ENCODE results near the gene ZSCAN9. TPM values are rescaled to one million over a fixed set of nuclear protein-coding genes. Genes with fewer than 3 reads are reported as not detected.

Gene ZSCAN9
- total and polyA plus RNA-seq, 4 donors: 4.4 to 18.5 (median 14.7) TPM

- no peaks in the 10 kb centered on the region for H3K27me3 ChIP-seq (ENCODE audit: control insufficient read depth in 1 of 2, insufficient read depth in 2 of 2, low read length in 1 of 2)
- H3K4me1 ChIP-seq (ENCODE audit: control insufficient read depth in 1 of 2, insufficient read depth in 2 of 2, low read length in 2 of 2): peaks cover 0 to 3% of the 10 kb centered on the region in 2 donors
- no peak overlapping the region for H3K4me3 ChIP-seq (ENCODE audit: low read length in 2 of 2)
- intact Hi-C loops (cut with DNase I): loop anchor here in 1 of 2 donors (5.0 kb wide), 2 partner anchors 42 to 68 kb away; partner anchors contain the start of genes ZSCAN31 and ZSCAN9
- H3K9me3 ChIP-seq (ENCODE audit: control insufficient read depth, low read length): no peaks in the 10 kb centered on the region
- no peak overlapping the region for H3K27ac ChIP-seq (ENCODE audit: low read depth in 1 of 2, low read length in 2 of 2)
- peaks cover 4 to 9% of the 10 kb centered on the region in 2 donors for H3K36me3 ChIP-seq (ENCODE audit: control insufficient read depth in 1 of 2, insufficient read depth in 2 of 2, low read length in 1 of 2)
- ATAC-seq (ENCODE audit: low FRiP score) (no peak), DNase-seq (no peak)
These were observed 44.4 kb downstream of the ZSCAN9 start for GRCh38 chr6:28269492-28269891.

GRCh38 chr6:28274888-28275287, 49.8 kb downstream of the ZSCAN9 start:
- ATAC-seq (ENCODE audit: low FRiP score) (no peak), DNase-seq (no peak)
- intact Hi-C loops (cut with DNase I): no loop called here
- no peaks in the 10 kb centered on the region for H3K4me1 ChIP-seq (ENCODE audit: control insufficient read depth in 1 of 2, insufficient read depth in 2 of 2, low read length in 2 of 2)
- no peaks in the 10 kb centered on the region for H3K27me3 ChIP-seq (ENCODE audit: control insufficient read depth in 1 of 2, insufficient read depth in 2 of 2, low read length in 1 of 2)
- H3K27ac ChIP-seq (ENCODE audit: low read depth in 1 of 2, low read length in 2 of 2): no peak overlapping the region
- H3K4me3 ChIP-seq (ENCODE audit: low read length in 2 of 2): no peak overlapping the region
- H3K9me3 ChIP-seq (ENCODE audit: control insufficient read depth, low read length): peaks cover 3% of the 10 kb centered on the region
- peaks cover 17% of the 10 kb centered on the region in 2 donors for H3K36me3 ChIP-seq (ENCODE audit: control insufficient read depth in 1 of 2, insufficient read depth in 2 of 2, low read length in 1 of 2)

GRCh38 chr6:28277746-28278145, 52.7 kb downstream of the ZSCAN9 start:
- 71 to 73% methylated on average over 3 of the region's 3 CpGs for WGBS, 2 donors
- no peak overlapping the region for H3K4me3 ChIP-seq (ENCODE audit: low read length in 2 of 2)
- DNase-seq (no peak), ATAC-seq (ENCODE audit: low FRiP score) (no peak)
- intact Hi-C loops (cut with DNase I): no loop called here
- peaks cover 9 to 17% of the 10 kb centered on the region in 2 donors for H3K36me3 ChIP-seq (ENCODE audit: control insufficient read depth in 1 of 2, insufficient read depth in 2 of 2, low read length in 1 of 2)
- H3K27me3 ChIP-seq (ENCODE audit: control insufficient read depth in 1 of 2, insufficient read depth in 2 of 2, low read length in 1 of 2): no peaks in the 10 kb centered on the region
- peaks cover 0 to 2% of the 10 kb centered on the region in 2 donors for H3K4me1 ChIP-seq (ENCODE audit: control insufficient read depth in 1 of 2, insufficient read depth in 2 of 2, low read length in 2 of 2)
- no peak overlapping the region for H3K27ac ChIP-seq (ENCODE audit: low read depth in 1 of 2, low read length in 2 of 2)
- H3K9me3 ChIP-seq (ENCODE audit: control insufficient read depth, low read length): peaks cover 3% of the 10 kb centered on the region

DNA sequence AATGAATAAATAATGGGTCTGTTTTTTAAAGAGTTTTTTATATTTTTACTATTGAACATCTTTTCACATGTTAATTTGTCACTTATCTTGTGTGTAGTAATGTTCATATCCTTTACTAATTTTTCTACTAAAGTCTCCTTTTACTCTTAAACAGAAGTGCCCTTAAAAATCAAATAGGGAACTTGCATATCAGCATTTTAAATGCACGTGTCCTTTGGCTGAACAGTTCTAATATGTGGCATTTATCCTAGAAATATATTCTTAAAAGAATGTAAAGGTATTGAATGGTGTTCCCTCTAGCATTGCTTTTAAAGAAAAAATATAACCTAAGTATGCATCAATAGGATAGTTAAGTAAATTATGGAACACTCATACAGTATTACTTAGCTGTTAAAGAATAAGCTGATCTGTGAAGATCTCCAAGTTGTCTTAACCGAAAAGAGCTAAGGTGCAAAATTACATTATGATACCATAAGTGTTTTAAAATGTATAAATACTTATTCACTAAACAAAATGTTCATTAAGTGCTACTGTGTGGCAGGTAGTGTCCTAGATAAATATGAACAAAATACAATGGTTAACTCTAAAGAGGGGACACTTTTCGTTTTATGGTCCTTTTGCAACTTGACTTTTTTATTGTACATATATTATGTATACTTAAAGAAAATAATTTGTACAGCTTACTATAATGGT, 55.7 kb downstream of the ZSCAN9 start:
- no peak for ATAC-seq (ENCODE audit: low FRiP score)

GRCh38 chr6:28281288-28282064, 56.4 kb downstream of the ZSCAN9 start, which contains the start of gene PGBD1:
PGBD1 (plus strand) TSS chr6:28281572; CDS start chr6:28283814, 2,242 bp downstream.
- ATAC-seq (ENCODE audit: low FRiP score): peak; percentile 90
- Histone ChIP-seq H3K36me3 (ENCODE audit: control insufficient read depth in 1 of 2, insufficient read depth in 2 of 2, low read length in 1 of 2) (peaks cover 8% of the 10 kb centered on the region in 2 donors), H3K27me3 (ENCODE audit: control insufficient read depth in 1 of 2, insufficient read depth in 2 of 2, low read length in 1 of 2) (no peaks in the 10 kb centered on the region), H3K9me3 (ENCODE audit: control insufficient read depth, low read length) (no peaks in the 10 kb centered on the region), H3K4me1 (ENCODE audit: control insufficient read depth in 1 of 2, insufficient read depth in 2 of 2, low read length in 2 of 2) (peaks cover 0 to 2% of the 10 kb centered on the region in 2 donors), H3K4me3 (ENCODE audit: low read length in 2 of 2) (peak within 1 kb of the TSS; percentile 53 to 85), H3K27ac (ENCODE audit: low read depth in 1 of 2, low read length in 2 of 2) (no peak within 1 kb of the TSS)
- intact Hi-C loops (cut with DNase I): loop anchor here (5.0 to 10.0 kb wide), 3 partner anchors 46 to 76 kb away; partner anchors contain the start of gene ZKSCAN3 (in 1 of the 2)
- DNase-seq: peak; percentile 86 to 93
- 0 to 1% methylated on average over 50 of the region's 50 CpGs for WGBS, 2 donors

More for the DNA sequence above, 55.7 kb downstream of the ZSCAN9 start:
- Histone ChIP-seq H3K27ac (ENCODE audit: low read depth in 1 of 2, low read length in 2 of 2) (no peak overlapping the region), H3K4me3 (ENCODE audit: low read length in 2 of 2) (peak overlapping the region; percentile 53 to 85), H3K36me3 (ENCODE audit: control insufficient read depth in 1 of 2, insufficient read depth in 2 of 2, low read length in 1 of 2) (peaks cover 11% of the 10 kb centered on the region in 2 donors), H3K9me3 (ENCODE audit: control insufficient read depth, low read length) (peaks cover 3% of the 10 kb centered on the region), H3K4me1 (ENCODE audit: control insufficient read depth in 1 of 2, insufficient read depth in 2 of 2, low read length in 2 of 2) (peaks cover 0 to 2% of the 10 kb centered on the region in 2 donors), H3K27me3 (ENCODE audit: control insufficient read depth in 1 of 2, insufficient read depth in 2 of 2, low read length in 1 of 2) (no peaks in the 10 kb centered on the region)
- intact Hi-C loops (cut with DNase I): loop anchor here (5.0 to 10.0 kb wide), 3 partner anchors 47 to 77 kb away; partner anchors contain the start of gene ZKSCAN3 (in 1 of the 2)
- no peak for DNase-seq
- 40 to 42% methylated on average over 3 of the region's 3 CpGs for WGBS, 2 donors

GRCh38 chr6:28282926-28283325, 57.9 kb downstream of the ZSCAN9 start:
- no peak for ATAC-seq (ENCODE audit: low FRiP score)
- intact Hi-C loops (cut with DNase I): loop anchor here (5.0 to 10.0 kb wide), 3 partner anchors 44 to 74 kb away; partner anchors contain the start of gene ZKSCAN3 (in 1 of the 2)
- peaks cover 0 to 2% of the 10 kb centered on the region in 2 donors for H3K4me1 ChIP-seq (ENCODE audit: control insufficient read depth in 1 of 2, insufficient read depth in 2 of 2, low read length in 2 of 2)
- H3K27ac ChIP-seq (ENCODE audit: low read depth in 1 of 2, low read length in 2 of 2): no peak overlapping the region
- H3K27me3 ChIP-seq (ENCODE audit: control insufficient read depth in 1 of 2, insufficient read depth in 2 of 2, low read length in 1 of 2): no peaks in the 10 kb centered on the region
- H3K9me3 ChIP-seq (ENCODE audit: control insufficient read depth, low read length): no peaks in the 10 kb centered on the region
- 95 to 99% methylated on average over 2 of the region's 2 CpGs for WGBS, 2 donors
- H3K36me3 ChIP-seq (ENCODE audit: control insufficient read depth in 1 of 2, insufficient read depth in 2 of 2, low read length in 1 of 2): peaks cover 3 to 6% of the 10 kb centered on the region in 2 donors
- no peak overlapping the region for H3K4me3 ChIP-seq (ENCODE audit: low read length in 2 of 2)
- no peak for DNase-seq

Other genes starting within 250 kb of the ZSCAN9 start
- under 1 TPM; 0.24 to 0.42 TPM for gene ZNF165, start 144.7 kb upstream of the ZSCAN9 start, total RNA-seq
- gene ZNF165, start 144.7 kb upstream of the ZSCAN9 start, polyA plus RNA-seq: 1 to 10 TPM in 1 of 2 donors, under 1 TPM in 1; 0.61 to 2.1 TPM
- 1 to 10 TPM; 4.4 to 5.0 TPM for gene ZSCAN16, start 100.7 kb upstream of the ZSCAN9 start, total RNA-seq
- 1 to 10 TPM; 4.5 to 7.3 TPM for gene ZSCAN16, start 100.7 kb upstream of the ZSCAN9 start, polyA plus RNA-seq
- 10 to 100 TPM; 20.7 to 31.8 TPM for gene ZKSCAN8, start 83.4 kb upstream of the ZSCAN9 start, total RNA-seq
- 10 to 100 TPM in 1 of 2 donors, 1 to 10 TPM in 1; 2.3 to 12.5 TPM for gene ZKSCAN8, start 83.4 kb upstream of the ZSCAN9 start, polyA plus RNA-seq
- gene ZKSCAN4, start 27.0 kb downstream of the ZSCAN9 start, total RNA-seq: 1 to 10 TPM; 4.0 to 6.8 TPM
- 1 to 10 TPM; 2.5 to 3.6 TPM for gene ZKSCAN4, start 27.0 kb downstream of the ZSCAN9 start, polyA plus RNA-seq
- 1 to 10 TPM; 1.6 to 3.2 TPM for gene NKAPL, start 34.0 kb downstream of the ZSCAN9 start, total RNA-seq
- 1 to 10 TPM; 1.9 to 4.3 TPM for gene NKAPL, start 34.0 kb downstream of the ZSCAN9 start, polyA plus RNA-seq
- 10 to 100 TPM; 15.7 to 22.8 TPM for gene ZSCAN26, start 41.9 kb downstream of the ZSCAN9 start, total RNA-seq
- gene ZSCAN26, start 41.9 kb downstream of the ZSCAN9 start, polyA plus RNA-seq: 10 to 100 TPM; 15.9 to 16.1 TPM
- gene PGBD1, start 56.3 kb downstream of the ZSCAN9 start, total RNA-seq: 1 to 10 TPM; 6.2 to 6.7 TPM
- gene PGBD1, start 56.3 kb downstream of the ZSCAN9 start, polyA plus RNA-seq: 1 to 10 TPM; 3.5 to 7.2 TPM
- gene ZSCAN31, start 110.9 kb downstream of the ZSCAN9 start, total RNA-seq: 10 to 100 TPM in 1 of 2 donors, 1 to 10 TPM in 1; 8.3 to 10.9 TPM
- 1 to 10 TPM; 4.4 to 7.6 TPM for gene ZSCAN31, start 110.9 kb downstream of the ZSCAN9 start, polyA plus RNA-seq
- 1 to 10 TPM; 4.2 to 8.6 TPM for gene ZKSCAN3, start 124.7 kb downstream of the ZSCAN9 start, total RNA-seq
- 1 to 10 TPM in 1 of 2 donors, under 1 TPM in 1; 0.50 to 2.7 TPM for gene ZKSCAN3, start 124.7 kb downstream of the ZSCAN9 start, polyA plus RNA-seq
- gene ZSCAN12, start 174.5 kb downstream of the ZSCAN9 start, total RNA-seq: 1 to 10 TPM; 5.0 to 7.0 TPM
- gene ZSCAN12, start 174.5 kb downstream of the ZSCAN9 start, polyA plus RNA-seq: 1 to 10 TPM; 2.3 to 3.3 TPM
- 1 to 10 TPM; 2.9 to 4.5 TPM for gene ZSCAN23, start 218.2 kb downstream of the ZSCAN9 start, total RNA-seq
- 1 to 10 TPM in 1 of 2 donors, under 1 TPM in 1; 0.82 to 1.5 TPM for gene ZSCAN23, start 218.2 kb downstream of the ZSCAN9 start, polyA plus RNA-seq

All from aorta (tissue), 5 donors.